Upper lobe of left lung (tissue), 4 donors: ENCODE data around the gene RNF125.

Experiments used
- CTCF ChIP-seq, 6 experiments: fragments of 450-650 bp in 4 of 6; fragments of 200-600 bp in 2 of 6; sonication (generic) in 2 of 6; IDR thresholded peaks; one replicate each; pipeline ENCODE4 v1.5.1; 2016 to 2019; ENCODE audit warnings: antibody characterized with exemption in 6 of 6
- EP300 ChIP-seq, 4 donors: sonication (generic); formaldehyde crosslinking; IDR thresholded peaks; one replicate each; pipeline ENCODE4 v1.5.1; 2017; ENCODE audit warnings: antibody characterized with exemption in 4 of 4, control low read depth in 2 of 4
- POLR2AphosphoS5 ChIP-seq, 2 donors: sonication (generic); formaldehyde crosslinking; IDR thresholded peaks; one replicate each; pipeline ENCODE4 v1.5.1; 2017; ENCODE audit warnings: antibody characterized with exemption in 2 of 2

DNA sequence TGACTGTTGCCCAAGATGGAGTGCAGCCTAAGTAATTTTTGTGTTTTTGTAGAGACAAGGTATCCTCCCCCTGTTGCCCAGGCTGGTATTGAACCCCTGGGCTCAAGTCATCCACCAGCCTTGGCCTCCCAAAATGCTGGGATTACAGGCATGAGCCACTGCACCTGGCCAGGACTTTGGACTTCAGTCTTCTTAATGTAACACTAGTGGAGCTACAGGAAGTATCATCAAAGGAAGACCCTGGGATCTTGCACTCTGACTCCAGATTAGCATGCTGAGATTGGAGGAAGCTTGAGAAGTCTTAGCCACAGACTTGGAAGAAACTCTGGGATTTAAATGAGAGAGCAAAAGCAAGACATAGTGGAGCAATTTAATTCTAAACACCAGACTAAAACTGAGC lies 37.8 kb upstream of the RNF125 start:
- TF ChIP-seq POLR2AphosphoS5 (IDR thresholded peaks at IDR 0.05) = no peak
- no peak for TF ChIP-seq CTCF (IDR thresholded peaks at IDR 0.05)
- no peak for TF ChIP-seq EP300 (IDR thresholded peaks at IDR 0.05)
